Anterior cingulate cortex (tissue), 58 donors: ENCODE measurements around the gene HABP2.

Experiments used
- DNase-seq, 58 donors: peaks; one replicate each; lab custom pipeline; 2025; lab: John Stamatoyannopoulos, UW

Gene HABP2

GRCh38 chr10:113552701-113553100 lies at the start of gene HABP2:
Gene HABP2 (plus strand): TSS chr10:113553053. CDS start chr10:113553122, 69 bp downstream.
- DNase-seq = no peak

- no peak for DNase-seq
Observed at GRCh38 chr10:113503930-113504329, 48.9 kb upstream of the HABP2 start.

DNA sequence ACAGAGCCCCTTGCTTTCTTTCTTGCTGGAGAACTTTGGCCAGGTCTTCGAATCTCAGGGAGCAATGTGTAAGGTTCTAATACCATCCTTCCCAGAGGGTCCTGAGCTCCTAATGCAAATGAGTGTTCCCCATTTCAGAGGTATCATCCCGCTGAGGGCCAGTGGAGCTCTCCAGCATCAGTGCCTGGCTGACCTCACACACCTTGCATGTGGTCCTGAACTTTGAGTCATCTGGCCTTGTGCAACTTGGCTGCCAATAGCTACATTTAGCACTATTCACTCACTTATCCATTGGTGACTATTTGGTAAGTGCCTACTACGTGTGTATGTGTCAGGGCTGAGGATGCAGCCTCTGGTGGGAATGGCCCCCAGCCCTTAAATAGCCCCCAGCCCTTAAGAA lies 48.4 kb upstream of the HABP2 start:
- no peak for DNase-seq

DNA sequence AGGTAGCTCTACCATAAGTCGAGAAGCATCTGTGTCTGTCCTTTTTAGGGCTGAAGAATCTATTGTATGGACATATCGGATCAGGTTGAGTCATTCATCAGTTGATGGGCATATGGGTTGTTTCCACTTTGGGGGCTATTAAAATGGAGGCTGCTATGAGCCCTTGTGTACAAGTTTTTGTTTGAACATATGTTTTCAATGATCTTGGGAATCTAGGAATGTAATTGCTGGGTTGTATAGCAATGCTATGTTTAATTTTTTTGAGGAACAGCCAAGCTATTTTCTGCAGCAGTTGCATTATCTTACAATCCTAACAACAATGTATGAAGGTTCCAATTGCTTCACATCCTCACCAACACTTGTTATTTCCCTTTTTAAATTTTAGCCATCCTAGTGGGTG lies 46.4 kb upstream of the HABP2 start:
- no peak for DNase-seq

DNA sequence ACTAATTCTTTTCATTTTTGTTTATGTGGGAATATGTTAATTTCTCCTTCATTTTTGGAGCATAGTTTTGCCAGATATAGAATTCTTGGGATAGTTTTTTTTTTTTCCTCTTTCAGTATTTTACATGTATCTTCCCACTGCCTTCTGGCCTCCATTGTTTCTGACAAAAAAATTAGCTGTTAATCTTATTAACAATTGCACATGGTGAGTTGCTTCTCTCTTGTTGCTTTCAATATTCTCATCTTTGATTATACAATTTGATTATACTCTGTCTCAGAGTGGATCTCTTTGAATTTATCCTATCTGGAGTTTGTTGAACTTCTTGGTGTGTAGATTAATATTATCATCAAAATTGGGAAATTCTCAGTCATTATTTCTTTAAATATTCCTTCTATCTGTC lies 41.4 kb upstream of the HABP2 start:
- no peak for DNase-seq

DNA sequence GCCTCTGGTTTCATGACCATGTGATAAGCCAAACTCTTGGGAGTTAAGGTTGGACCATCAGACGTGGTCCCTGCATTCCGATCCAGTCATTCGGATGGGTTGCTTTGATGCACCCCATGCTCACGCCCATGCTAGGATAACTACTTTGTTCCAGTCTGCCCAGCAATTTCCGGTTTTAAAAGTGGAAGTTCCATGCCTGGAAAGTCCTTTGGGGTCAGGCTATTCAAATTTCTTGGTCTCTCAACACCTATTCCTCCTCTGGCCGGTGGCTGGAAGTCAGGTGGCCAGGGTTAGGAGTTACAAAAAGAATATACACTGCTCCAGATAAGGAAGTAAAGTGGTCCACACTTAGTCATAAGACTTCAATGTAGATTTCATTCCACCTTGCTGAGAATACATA lies 37.7 kb upstream of the HABP2 start:
- no peak for DNase-seq

DNA sequence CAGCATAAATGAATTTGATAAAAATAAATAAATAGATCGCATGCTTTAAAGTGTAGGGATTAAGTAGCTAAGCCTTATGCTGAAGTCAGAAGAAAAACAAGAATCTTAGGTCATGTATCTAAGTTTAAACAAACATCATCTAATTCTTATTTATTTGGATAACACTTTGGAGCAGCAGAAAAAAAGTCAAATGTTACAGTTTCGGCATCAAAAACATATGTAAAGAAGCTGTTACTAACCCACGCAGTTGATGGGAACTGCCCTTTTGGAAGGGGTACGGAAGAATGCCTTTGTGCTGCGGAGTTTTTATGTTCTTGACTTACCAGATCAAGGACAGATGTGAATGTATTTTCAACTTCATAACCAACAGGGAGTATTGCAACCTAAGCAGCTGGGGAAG lies 37.3 kb upstream of the HABP2 start:
- no peak for DNase-seq

DNA sequence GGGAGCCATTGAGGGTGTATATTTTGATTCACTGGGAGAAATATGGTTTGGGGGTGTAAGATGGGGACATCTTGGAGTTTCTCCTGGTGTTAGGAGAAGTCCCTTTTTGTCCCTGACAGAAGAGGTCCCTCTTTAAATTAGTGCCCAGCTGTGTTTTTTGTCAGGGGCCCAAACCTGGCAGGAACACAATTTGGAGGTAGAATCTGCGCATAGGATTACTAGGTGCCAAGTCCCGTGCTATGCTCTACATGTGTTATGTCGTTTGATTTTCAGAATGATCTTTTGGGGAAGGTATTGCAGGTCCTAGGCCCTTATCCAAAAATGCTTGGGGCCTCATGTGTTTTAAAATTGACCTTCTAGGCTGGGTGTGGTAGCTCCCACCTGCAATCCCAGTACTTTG lies 36.8 kb upstream of the HABP2 start:
- no peak for DNase-seq

DNA sequence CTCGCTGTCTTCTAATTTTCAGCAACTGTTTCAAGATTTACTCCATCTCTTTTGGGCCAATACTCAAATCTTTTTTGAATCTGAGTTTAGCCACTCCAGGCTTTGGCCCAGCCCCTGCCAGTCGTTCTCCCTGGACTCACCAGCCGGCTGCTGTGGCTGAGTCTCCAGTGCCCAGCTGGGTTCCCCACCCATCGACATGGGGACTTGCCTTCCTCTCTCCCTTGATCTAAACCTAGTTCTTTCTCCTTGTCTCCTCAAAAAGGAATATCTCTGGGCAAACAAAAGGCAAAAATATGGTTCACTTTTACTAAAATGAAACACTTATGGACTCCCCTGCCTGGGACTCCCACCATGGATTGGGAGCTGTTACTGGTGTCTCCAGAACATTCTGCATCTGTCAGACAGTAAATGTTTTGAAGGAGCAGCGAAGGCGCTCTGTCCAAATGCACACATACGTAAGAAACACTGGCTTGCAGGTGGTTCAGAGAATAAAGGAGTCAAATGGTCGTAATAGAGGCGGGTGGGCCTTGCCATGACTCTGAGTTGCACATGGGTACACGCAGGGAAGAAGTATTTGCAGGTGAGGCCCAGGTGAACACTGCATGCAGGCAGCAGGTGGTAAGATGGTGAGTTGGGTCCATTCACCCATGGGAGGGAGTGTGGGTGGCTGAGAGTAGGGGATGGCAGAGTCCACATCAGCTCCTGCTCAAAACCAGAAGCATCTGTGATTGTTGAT lies 35.5 kb upstream of the HABP2 start:
- DNase-seq = no peak

- no peak for DNase-seq
Observed at GRCh38 chr10:113517901-113518260, 35.0 kb upstream of the HABP2 start.

GRCh38 chr10:113518415-113518814 lies 34.4 kb upstream of the HABP2 start:
- DNase-seq = no peak

DNA sequence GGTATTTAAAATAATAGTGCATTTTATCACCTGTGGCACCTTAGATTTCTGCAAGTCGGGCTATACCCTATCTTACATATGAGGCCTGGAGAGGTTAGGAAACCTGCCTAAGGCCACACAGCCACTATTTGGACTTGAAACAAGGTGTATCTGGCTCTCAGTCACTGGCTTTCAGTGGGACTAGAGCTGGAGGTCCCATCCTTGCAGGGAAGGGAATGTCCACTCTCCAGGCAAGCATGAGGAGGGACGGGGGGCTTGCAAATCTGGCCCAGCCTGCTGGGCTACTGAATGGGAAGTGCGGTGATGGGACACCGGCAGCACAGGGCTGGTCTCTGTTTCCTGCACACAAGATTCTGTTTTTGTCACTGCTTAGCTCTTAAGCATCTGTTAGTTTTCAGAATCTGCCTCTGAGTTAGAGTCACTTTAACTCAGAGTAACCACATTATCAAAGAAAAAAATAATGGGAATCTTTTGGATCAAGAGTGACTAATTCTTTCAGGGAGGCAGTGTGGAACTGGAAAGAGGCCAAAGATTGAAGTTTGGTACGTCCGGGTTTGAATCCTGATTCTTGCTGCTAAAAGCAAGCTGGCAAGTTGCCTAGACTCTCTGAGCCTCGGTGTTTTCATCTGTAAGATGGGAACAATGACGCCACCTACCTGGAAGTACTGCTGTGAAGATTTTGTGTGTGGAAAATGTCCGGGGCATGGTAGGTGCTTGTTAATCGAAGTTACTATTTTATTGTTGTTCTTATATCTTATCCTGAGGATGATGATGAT lies 33.8 kb upstream of the HABP2 start:
- DNase-seq = no peak

GRCh38 chr10:113519681-113520115 lies 33.2 kb upstream of the HABP2 start:
- no peak for DNase-seq

DNA sequence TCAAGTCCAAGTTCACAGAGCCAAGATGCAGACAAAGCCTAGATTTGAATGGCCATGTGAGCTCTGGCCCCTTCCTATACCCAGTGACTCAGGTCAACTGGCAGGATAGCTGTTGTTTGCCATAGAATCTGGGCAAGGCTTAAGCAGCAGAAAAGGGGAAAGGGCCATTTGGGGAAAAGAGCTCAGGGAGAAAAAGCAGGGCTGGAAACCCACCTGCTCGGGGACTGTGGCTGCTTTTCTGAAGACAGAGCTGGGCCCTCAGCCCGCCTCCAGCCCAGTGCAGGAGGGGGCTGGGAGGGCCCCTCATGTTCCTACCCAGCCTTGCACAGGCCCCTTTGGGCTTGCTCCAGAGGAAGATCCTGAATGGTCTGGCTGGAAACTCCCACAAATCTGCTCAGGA lies 32.6 kb upstream of the HABP2 start:
- DNase-seq = no peak

DNA sequence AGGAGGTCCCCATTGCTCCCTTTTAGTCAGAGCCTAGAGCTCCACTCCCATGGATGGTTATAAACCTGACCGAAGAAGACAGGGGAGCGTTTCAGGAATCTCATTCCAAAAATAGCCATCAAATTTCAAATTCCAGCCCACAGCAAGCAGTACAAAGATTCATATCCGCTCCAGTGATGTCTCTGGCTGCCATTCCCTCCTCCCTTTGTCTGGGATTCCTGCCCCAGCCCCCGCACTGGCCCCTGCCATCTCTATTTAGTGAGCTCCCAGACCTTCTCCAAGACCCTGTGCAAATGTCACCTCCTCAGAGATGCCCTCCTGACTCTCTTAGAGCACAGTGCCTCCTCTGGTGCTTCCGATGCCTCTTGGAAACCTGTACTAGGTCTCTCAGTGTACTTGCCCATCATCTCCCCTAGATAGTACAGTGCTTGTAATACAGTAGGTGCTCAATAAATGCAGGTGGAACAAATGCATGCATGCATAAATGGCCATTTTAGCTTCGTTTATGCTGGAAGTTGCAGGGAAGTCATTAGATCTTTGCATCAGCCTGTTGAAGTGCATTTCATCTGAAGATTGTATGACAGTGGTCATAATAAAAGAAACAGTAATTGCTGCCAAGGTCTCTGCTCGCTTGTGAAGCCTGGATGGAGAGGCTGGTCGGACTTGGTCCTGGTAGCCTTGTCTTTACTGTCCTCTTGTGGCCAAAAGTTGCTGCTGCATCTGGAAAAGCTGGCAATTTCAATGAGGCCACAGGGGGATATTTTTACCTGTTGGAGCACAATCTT lies 32.0 kb upstream of the HABP2 start:
- DNase-seq = peak in 45 of 58 donors; percentile 6 to 73 (median 28)

DNA sequence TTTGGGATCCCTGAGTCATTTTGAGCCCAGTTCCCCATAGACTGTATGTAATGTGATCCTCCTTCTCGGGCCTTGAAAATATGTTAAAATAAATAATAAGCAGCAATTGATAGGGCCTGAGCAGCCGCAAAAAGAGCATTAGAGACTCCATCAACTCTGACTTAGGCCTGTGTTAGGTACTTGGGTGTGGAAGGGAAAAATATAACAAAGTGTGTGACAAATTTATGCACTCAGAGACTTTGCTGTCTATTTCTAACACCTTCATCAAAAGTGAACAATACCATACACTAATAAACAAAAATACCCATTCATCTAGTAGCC lies 31.4 kb upstream of the HABP2 start:
- DNase-seq = no peak

- no peak for DNase-seq
Observed at GRCh38 chr10:113522460-113522859, 30.4 kb upstream of the HABP2 start.

DNA sequence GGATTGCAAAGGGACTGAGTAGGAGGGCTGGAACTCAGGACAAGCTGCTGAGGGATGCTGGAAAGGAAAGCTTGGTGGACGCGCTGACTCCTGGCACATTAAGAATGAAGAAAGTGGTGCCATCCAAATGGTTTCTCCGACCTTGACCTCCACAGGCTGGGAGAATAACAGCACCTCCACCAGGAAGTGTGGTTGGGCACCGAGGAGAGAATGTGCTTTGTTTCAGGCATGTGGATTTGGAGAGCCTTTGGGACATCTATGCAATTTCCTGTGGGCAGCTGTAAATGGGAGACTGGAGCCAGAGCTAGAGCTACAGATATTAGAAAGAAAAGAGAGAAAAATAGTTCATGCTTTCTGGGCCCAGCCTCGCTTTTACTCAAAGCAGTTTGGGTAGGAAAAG lies 29.8 kb upstream of the HABP2 start:
- peak in 7 of 58 donors; percentile 2 to 15 (median 8) for DNase-seq

GRCh38 chr10:113523628-113524027 lies 29.2 kb upstream of the HABP2 start:
- DNase-seq = no peak

DNA sequence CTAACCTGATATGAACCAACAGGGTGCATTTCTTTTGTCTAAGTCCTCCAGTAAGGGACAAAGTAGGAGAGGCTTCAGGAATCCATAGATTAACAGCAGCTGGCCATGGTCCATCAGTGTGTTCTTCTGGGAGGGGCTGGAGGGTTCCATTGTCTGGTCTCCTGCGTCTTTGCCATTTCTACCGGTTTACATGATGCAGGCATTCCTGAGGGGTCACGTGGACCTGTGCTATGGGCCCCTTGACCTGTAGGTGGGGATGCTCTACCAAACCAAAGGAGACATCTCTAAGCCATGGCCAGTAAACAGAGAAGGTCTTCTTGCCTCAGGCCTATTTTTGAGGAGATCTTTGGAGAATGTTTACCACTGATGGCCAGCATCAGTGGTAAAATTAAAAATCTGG lies 28.7 kb upstream of the HABP2 start:
- DNase-seq = peak in 1 of 58 donors; percentile 7
